ENCODE results near the gene SMARCC2.
A peak's percentile ranks its signal among the peaks of the same experiment; 100 is the strongest.
"Not testable (repeated sequence)": the region's sequence is repeated elsewhere in the genome, so short reads cannot be mapped to it uniquely, and the experiment has no call there.

Gene SMARCC2

DNA sequence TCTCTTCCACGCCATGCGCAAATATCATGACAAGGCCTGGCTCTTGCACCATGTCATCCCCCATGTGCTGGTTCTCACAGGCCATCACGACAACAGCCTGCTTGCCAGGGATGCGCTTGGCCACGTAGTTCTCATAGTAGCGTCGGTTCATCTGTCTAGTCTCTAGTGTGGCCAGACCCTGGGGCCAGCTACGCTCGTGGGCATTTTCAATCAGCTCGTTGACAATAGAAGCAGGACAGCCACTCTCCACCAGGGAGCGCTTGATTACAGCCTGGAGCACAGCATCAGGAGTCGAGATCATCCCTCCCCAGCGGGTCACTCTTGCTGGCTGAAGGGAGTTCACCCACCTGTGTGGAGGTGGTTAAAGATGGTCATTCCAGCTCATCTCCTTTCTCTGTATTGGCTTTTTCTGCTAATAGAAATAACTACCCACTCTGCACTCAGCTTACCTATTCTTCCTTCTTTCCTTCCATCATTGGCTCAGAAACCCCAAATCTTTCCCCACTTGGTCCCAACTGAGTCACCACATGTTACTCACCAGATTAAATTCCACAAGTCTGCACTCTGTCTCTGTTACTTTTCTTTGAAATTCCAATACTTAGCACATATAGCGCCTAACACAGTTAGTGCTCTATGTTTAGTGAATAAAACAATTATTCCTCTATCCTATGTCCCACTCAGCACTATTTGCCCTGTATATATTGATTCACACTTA, 17.3 kb upstream of the SMARCC2 start:
- peak; percentile 45 for DNase-seq

- no peak for DNase-seq
Measured at GRCh38 chr12:56205445-56205844, 16.2 kb upstream of the SMARCC2 start.

DNA sequence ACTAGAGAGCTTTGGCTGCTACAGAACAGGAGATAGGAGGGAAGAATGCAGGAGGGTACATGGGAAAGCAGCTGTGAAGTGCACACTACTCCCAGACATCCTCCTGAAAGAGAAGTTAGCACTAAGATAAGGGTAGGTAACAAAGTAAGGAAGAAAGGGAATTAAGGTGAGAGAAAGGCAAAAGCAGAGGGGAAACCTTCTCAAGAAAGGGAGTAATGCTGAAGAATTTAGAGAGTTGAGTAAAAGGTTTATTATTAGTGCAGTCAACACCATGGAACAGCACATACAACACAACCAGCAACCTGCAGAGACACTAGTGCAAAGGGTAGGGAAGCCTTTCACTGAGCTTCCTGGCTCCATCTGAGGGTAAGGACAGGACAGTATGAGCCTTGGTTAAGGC, 15.0 kb upstream of the SMARCC2 start:
- no peak for DNase-seq

DNA sequence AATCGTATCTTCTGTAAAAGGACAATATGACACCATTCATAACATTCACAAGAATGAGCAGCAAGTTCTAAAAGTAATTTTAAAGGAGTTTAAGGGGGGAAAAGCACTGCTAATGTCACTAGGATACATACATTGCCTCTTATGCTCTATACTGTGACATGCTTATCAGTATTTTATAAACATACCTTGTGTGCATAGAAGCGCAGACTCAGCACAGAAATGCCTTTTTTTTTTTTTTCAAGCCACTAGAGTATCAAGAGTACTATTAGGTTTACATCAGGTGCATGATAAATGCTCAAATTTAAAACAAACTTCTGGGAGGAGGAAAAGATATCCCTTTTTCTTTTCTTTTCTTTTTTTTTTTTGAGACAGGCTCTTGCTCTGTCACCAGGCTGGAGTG, 13.6 kb upstream of the SMARCC2 start:
- no peak for DNase-seq

DNA sequence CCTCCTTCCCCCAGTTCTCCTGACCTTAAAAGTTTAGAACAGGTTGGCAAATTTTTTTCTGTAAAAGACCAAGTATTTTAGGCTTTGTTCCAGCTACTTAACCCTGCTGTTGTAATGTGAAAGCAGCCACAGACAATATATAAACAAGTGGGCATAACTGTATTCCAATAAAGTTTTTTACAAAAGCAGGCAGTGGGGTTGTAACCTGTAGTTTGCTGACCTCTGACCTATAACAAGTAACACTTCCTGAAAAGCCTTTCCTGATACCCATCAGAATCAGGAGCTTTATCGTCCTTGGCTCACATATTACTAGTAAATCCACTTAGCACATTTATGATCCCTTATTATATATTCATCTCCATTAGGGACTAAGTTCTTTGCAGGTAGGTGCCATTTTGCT, 13.1 kb upstream of the SMARCC2 start:
- no peak for DNase-seq

DNA sequence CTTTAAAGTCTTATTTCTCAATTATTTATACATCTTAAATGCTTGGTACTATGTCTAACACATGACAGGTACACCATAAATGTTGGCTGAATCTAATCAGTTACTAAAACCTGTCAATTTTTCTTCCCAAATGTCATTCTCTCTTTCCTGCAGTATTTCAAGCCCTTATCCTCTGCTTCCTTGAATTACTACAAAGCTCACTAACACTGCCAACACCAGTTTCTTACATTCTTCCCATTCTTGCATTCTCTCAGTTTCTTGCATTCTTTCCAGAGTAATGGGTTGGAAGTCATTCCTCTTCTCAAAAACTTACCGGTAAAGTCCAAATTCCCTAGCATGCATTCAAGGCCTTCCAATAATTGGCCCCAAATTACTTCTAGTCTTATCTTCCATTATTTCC, 9.6 kb upstream of the SMARCC2 start:
- DNase-seq, result no peak

DNA sequence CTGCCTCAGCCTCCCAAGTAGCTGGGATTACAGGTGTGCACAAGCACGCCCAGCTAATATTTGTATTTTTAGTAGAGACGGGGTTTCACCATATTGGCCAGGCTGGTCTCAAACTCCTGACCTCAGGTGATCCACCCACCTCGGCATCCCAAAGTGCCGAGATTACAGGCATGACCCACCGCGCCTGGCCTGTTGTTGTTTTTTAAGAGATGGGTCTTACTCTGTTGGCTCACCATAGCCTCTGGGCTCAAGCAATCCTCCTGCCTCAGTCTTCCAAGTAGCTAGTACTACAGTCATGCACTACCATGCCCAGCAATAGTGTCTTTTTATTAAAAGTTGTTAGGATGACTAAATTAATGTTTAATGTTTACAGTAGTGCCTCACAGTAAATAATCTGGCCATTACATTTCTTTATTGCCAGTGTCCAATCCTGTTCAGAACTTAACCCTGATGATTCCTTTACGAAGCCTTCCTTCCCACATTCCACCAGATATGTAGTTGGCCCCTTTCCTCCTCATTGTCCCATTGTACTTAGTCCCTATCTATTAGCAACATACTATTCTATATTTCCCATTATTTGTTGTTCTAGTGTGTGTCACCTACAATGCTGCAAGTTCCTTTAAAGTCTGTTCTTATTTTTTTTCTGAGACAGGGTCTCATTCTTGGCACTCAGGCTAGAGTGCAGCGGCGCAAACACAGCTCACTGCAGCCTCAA, 8.8 kb upstream of the SMARCC2 start:
- DNase-seq, result no peak

DNA sequence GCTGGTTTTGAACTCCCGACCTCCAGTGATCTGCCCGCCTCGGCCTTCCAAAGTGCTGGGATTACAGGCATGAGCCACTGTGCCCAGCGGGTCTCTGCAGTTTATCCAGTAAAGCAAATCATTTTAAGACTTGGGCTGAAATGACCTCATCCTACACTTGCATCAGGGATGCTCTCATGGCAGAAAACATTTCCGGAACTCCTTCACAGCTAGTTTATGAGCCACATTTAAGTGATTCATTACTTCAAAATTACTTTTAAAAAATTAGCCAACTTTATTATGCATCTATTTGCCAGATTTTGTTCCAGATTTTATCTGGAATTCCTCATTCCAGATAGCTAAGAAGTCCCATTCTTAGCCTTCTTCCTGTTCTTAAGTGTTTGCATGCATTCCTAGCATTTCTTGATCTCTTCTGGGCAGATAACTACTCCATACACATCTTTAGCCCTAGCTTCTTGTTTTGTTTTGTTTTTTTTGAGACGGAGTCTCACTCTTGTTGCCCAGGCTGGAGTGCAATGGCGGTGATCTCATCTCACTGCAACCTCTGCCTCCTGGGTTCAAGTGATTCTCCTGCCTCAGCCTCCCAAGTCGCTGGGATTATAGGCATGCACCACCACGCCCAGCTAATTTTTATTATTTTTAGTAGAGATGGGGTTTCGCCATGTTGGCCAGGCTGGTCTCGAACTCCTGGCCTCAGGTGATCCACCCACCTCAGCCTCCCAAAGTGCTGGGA, 7.7 kb upstream of the SMARCC2 start:
- not testable (repeated sequence) for DNase-seq

DNA sequence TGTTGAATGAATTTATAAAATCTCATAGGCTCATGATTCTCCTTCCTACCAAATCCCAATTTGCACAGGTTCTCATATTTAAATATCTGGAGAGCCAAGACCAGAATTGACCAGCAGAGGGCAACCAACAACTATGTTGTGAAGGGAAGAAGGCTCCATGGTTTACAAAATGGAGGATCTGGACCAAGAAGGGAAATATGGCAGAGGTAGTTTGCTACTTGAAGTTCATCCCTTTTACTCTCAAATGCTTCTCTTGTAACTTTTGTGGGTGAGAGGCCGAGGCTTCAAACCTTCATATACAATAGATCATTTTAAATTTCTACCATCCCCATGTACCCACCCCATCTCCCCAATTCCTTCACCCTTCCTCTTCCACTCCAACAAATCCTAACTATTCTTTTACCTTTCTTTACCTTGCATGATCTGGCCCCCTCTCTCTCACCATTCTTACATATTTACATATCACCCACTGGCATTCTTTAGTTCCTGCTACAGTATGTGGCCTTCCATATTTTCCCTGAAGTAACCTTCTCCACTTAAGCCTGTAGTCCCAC, 3.8 kb upstream of the SMARCC2 start:
- DNase-seq, result peak; percentile 87

DNA sequence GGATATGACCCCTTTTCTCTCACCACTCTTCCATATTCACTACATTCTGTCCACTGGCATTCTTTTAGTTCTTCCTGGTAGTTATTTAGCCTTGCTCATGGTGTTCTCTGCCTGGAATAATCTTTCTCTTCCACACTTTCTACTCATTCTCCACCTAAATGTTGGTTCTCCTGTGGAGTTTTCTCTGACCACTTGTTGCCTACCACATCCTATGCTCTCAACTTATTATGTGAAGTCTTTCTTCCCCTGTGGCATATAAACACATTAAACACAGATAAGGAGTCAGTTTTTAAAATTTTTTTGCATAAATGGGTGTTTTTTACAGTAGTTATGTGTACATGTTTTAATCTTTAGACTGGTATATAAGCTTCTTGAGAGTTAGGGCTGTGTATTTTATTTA, 3.3 kb upstream of the SMARCC2 start:
- no peak for DNase-seq

DNA sequence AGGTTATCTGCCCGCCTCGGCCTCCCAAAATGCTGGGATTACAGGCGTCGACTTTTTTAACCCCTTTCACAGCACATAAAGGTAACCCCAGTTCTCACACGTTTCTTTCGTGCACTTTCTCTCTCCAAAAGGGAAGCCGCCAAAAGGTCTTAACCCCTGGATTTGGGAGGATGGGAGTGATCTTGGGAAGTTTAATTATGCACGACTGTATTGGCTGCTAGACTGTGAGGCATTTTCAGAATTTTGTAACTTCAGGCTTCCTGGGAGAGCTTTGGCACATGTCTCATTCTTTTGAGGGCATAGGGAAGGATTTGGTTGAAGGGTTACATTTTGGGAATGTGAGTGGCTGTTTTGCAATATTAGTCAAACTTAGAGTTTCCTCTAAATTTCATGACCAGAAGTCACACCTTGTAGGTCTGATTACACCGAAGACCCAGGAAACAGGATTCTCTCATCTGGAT, 1.4 kb upstream of the SMARCC2 start:
- DNase-seq, result no peak

GRCh38 chr12:56189918-56190694, 823 bp upstream of the SMARCC2 start:
- peak; percentile 86 for DNase-seq

GRCh38 chr12:56188778-56189098, 545 bp downstream of the SMARCC2 start:
- DNase-seq, result peak; percentile 16

- peak; percentile 16 for DNase-seq
Measured at GRCh38 chr12:56188131-56188777, 1.0 kb downstream of the SMARCC2 start.

GRCh38 chr12:56186957-56187356, 2.3 kb downstream of the SMARCC2 start:
- no peak for DNase-seq

DNA sequence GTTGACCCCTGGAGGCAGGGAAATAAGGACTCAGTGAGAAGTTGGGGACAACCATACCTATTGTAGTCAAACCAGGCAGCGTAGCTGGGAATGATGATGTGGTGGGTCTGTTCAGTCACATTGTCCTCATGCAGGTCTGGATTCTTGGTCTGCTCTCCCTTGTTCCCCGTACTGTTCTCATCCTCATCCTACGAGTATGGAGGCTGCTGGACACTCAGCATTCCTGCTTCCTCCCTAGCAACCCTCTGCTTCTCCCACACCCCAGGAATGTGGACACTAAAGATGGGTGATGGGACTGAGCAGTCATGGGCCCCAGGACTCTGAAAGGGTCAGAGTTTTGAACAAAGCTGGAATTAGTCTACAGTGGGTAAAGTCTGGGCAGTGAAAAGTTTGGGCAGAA, 10.9 kb downstream of the SMARCC2 start:
- no peak for DNase-seq

DNA sequence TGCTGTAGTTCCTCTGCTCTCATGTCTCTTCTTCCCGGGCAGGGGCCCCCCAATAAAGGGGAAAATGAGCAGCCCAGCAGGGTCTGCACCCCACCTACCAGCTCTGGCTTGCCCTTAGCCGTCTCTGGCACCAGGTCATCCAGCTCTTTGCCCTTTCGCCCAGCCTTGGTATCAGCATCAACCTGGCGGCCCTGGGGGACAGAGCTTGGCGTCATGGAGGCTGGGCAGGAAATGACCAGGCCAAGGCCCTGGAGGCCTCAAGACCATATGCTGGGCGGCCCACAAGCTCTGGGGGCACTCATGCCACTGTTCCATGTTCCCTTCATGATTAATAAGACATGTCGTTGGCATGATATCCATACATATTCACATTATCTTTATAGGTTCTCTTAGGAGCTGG, 16.4 kb downstream of the SMARCC2 start:
- no peak for DNase-seq

DNA sequence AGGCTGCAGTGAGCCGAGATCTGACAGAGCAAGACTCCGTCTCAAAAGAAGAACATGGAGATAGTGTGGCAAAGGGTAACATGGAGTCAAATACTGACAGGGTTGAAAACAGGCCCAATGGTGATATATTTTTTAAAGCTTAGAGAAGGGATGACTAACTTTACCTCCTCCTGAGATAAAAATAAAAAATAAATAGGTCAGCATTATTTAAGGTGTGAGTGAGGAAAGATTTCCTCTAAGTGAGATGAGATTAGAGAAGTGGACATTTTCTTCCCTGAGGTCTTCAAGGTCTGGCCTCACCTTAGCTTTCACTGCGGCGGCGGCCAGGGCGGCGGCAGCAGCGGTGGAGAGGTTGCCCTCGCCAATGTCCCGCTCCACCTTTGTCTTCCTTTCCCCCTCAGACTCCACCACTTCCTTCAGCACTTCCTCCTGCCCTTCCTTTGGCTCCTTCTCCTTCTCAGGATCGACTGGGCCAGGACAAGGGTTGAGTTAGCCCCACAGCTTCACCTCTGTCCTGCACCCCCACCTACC, 20.0 kb downstream of the SMARCC2 start:
- no peak for DNase-seq

GRCh38 chr12:56165369-56165768, 23.9 kb downstream of the SMARCC2 start:
- DNase-seq, result no peak

DNA sequence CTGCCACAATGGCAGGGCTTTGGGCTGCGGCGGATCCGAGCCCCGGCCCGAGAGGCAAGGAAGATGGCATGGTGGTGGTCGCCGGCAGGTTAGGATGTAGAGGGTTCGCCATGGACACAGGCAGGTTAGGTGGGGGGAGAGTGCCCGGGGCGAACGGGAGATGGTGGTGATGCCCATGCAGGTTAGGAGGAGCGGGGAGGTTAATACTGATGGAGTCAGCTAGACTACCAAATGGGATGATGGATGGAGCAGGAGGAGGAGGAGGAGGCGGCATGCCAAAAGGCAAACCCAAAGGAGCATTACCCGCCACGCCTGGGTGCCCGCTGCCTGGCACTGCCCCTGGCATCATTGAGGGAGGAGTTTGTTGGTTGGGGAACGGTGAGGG, 24.9 kb downstream of the SMARCC2 start:
- peak; percentile 29 for DNase-seq

DNA sequence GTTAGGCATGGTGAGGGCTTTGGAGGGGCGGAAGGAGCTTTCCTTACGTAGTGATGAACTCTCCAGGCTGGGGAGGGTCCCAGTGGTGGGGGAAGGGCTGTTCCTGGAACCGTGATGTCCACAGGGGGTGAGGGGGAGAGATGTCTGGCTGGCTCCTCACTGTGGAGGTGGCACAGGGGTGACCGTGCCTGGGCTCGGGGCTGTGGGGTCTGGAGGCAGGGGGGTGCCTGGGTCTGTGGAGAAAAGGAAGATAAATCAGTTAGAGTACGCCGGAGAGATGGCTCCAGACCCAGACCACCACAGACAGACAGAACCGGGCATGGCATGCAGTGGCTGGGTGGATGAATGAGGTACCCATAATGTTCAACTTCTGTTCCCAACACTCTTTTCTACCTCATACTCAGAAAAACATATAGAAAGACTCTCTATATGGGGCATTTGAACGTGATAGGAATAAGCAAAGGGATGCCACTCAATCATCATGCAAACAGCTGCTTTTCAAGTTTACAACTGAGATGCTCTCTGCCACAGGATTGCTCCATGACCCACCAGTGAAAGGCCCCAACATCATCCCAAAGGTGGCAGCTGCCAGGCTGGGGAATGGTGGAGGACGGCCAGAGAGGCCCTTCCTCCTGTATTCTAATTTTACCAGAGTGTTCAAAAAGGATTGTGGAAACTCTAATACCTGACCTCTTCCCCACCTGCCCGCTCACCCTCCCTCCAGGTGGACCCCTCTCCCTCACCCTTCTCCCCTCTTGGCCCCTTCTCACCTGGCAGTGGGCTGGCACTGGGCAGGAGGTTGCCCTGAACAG, 25.5 kb downstream of the SMARCC2 start:
- DNase-seq, result peak; percentile 27
